NT2/D1 (cell line): ENCODE measurements around the gene PAXIP1.

Source experiments
- YY1 ChIP-seq: IDR thresholded peaks from 2 replicates; pipeline ENCODE4 v1.6.1; 2011; ENCODE audit not compliant: insufficient read length, insufficient read depth
- ZNF274 ChIP-seq: IDR thresholded peaks from 2 replicates; pipeline ENCODE4 v1.6.1; 2011; ENCODE audit warnings: mild to moderate bottlenecking, low read depth, low read length

DNA sequence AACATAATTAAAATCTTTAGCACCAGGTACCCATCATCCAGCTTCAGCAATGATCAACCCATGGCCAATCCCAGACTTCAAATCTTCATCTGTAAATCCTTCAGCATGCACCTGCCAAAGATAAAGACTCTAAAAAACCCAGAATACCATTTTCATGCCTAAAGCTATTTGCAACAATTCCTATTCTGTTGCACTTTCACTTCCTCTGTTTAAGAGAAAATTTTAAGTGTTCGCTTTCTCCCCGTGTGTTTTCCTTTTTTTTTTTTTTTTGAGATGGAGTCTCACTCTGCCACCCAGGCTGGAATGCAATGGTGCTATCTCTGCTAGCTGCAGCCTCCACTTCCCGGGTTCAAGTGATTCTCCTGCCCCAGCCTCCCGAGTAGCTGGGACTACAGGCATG lies 35.4 kb upstream of the PAXIP1 start:
- TF ChIP-seq ZNF274 (no peak), YY1 (no peak)
